ENCODE results near the gene MS4A4A. TPM values are rescaled to one million over a fixed set of nuclear protein-coding genes. Genes with fewer than 3 reads are reported as not detected.

The MS4A4A gene
- total RNA-seq, 2 experiments from 2014 or later, result not detected

GRCh38 chr11:60357771-60358170, 77.3 kb downstream of the MS4A4A start:
- Mint-ChIP-seq H3K9me3 (peaks cover 7% of the 10 kb centered on the region), H3K27ac (no peak overlapping the region), H3K4me3 (no peak overlapping the region), H3K4me1 (peaks cover 2% of the 10 kb centered on the region), H3K36me3 (no peaks in the 10 kb centered on the region), H3K27me3 (peaks cover 11% of the 10 kb centered on the region)
- no peak for DNase-seq

Other genes with a start within 250 kb of the MS4A4A start
- gene OOSP2, start 240.3 kb upstream of the MS4A4A start, total RNA-seq, result not detected
- gene MS4A3, start 224.0 kb upstream of the MS4A4A start, total RNA-seq, result not detected
- not detected for gene MS4A2, start 192.0 kb upstream of the MS4A4A start, total RNA-seq
- gene MS4A6A, start 97.6 kb upstream of the MS4A4A start, total RNA-seq, result not detected
- gene MS4A4E, start 37.5 kb upstream of the MS4A4A start, total RNA-seq, result not detected
- not detected for gene MS4A6E, start 46.6 kb downstream of the MS4A4A start, total RNA-seq
- under 1 TPM in 1 of 2 experiments, not detected in 1; 0.41 TPM for gene MS4A7, start 97.9 kb downstream of the MS4A4A start, total RNA-seq
- not detected for gene MS4A14, start 115.8 kb downstream of the MS4A4A start, total RNA-seq
- not detected for gene MS4A5, start 148.9 kb downstream of the MS4A4A start, total RNA-seq
- 1 to 10 TPM; 7.1 to 7.3 TPM for gene MS4A1, start 175.2 kb downstream of the MS4A4A start, total RNA-seq
- not detected for gene MS4A12, start 212.1 kb downstream of the MS4A4A start, total RNA-seq
- gene MS4A13, start 234.7 kb downstream of the MS4A4A start, total RNA-seq, result not detected